GM23338 (cell line): ENCODE data around the gene PQBP1. TPM values are rescaled to one million over a fixed set of nuclear protein-coding genes. Genes with fewer than 3 reads are reported as not detected.

Experiments used
- ATAC-seq: fragments of 200-7000 bp; cut with Tn5 transposase; 3 replicates; pipeline ENCODE4 v1.9.1; 2020
- DNase-seq: peaks from one replicate; pipeline ENCODE4 v3.0.0-alpha.2; 2015; ENCODE audit warnings: low spot score
- H2AFZ ChIP-seq: fragments of 200-600 bp; sonication (generic); 2 replicates; pipeline ENCODE4 v1.8.0; 2016; ENCODE audit warnings: antibody characterized with exemption, mild to moderate bottlenecking, moderate library complexity
- H3F3A ChIP-seq: fragments of 200-600 bp; sonication (generic); replicated peaks from 2 replicates; pipeline ENCODE4 v1.8.0; 2017; ENCODE audit warnings: antibody characterized with exemption, mixed run types, low read depth
- H3K27ac ChIP-seq: fragments of 200-600 bp; sonication (generic); 2 replicates; pipeline ENCODE4 v1.6.1; 2016; ENCODE audit warnings: low read depth
- H3K27me3 ChIP-seq: fragments of 200-600 bp; sonication (generic); 2 replicates; pipeline ENCODE4 v1.8.0; 2016; ENCODE audit warnings: mild to moderate bottlenecking, mixed run types, moderate library complexity; ENCODE audit not compliant: insufficient read depth
- H3K36me3 ChIP-seq: fragments of 200-600 bp; sonication (generic); 2 replicates; pipeline ENCODE4 v1.8.0; 2016; ENCODE audit warnings: mild to moderate bottlenecking; ENCODE audit not compliant: insufficient read depth
- H3K4me1 ChIP-seq: fragments of 200-600 bp; sonication (generic); 2 replicates; pipeline ENCODE4 v1.8.0; 2016; ENCODE audit warnings: mild to moderate bottlenecking, moderate library complexity; ENCODE audit not compliant: insufficient read depth
- H3K4me2 ChIP-seq: fragments of 200-600 bp; sonication (generic); 2 replicates; pipeline ENCODE4 v1.7.1; 2017; ENCODE audit warnings: mixed run types
- H3K4me3 ChIP-seq: fragments of 200-600 bp; sonication (generic); 2 replicates; pipeline ENCODE4 v1.6.1; 2016; ENCODE audit warnings: mixed run types
- H3K79me2 ChIP-seq: fragments of 200-600 bp; sonication (generic); replicated peaks from 2 replicates; pipeline ENCODE4 v1.8.0; 2017; ENCODE audit warnings: mild to moderate bottlenecking; ENCODE audit not compliant: insufficient read depth
- H3K9me2 ChIP-seq: fragments of 200-600 bp; sonication (generic); 2 replicates; pipeline ENCODE4 v1.8.0; 2017; ENCODE audit not compliant: insufficient read depth
- H4K20me1 ChIP-seq: fragments of 200-600 bp; sonication (generic); replicated peaks from 2 replicates; pipeline ENCODE4 v1.8.0; 2017; ENCODE audit warnings: mild to moderate bottlenecking; ENCODE audit not compliant: insufficient read depth
- H3K27ac Mint-ChIP-seq: 2 replicates; pipeline ENCODE4 v1.8.0; 2020; ENCODE audit warnings: inconsistent platforms, mild to moderate bottlenecking, moderate library complexity, mixed read lengths
- H3K27me3 Mint-ChIP-seq: 3 replicates; pipeline ENCODE4 v1.8.0; 2022; ENCODE audit warnings: low read depth, mild to moderate bottlenecking, moderate library complexity, mixed read lengths, inconsistent platforms; ENCODE audit not compliant: insufficient read depth, poor library complexity
- H3K36me3 Mint-ChIP-seq: 3 replicates; pipeline ENCODE4 v1.8.0; 2021; ENCODE audit warnings: low read depth, mild to moderate bottlenecking, inconsistent platforms, moderate library complexity, mixed read lengths
- H3K4me1 Mint-ChIP-seq: 3 replicates; pipeline ENCODE4 v1.8.0; 2020; ENCODE audit warnings: mild to moderate bottlenecking, inconsistent platforms, mixed read lengths
- H3K4me3 Mint-ChIP-seq: 3 replicates; pipeline ENCODE4 v1.8.0; 2021; ENCODE audit warnings: moderate library complexity, mild to moderate bottlenecking, inconsistent platforms, mixed read lengths
- H3K9me3 Mint-ChIP-seq: 3 replicates; pipeline ENCODE4 v1.8.0; 2020; ENCODE audit warnings: moderate library complexity, mild to moderate bottlenecking, inconsistent platforms, mixed read lengths
- CREB1 ChIP-seq: fragments of 250-450 bp; sonication (Bioruptor Pico); IDR thresholded peaks from 2 replicates; pipeline ENCODE4 v1.5.0; 2020; ENCODE audit warnings: low read depth, mild to moderate bottlenecking, moderate library complexity
- CTCF ChIP-seq, 2 experiments: fragments of 200-600 bp in 1 of 2; sonication (generic) in 1 of 2; conservative IDR thresholded peaks; 2 replicates each; pipeline versions ENCODE4 v1.5.1 to v1.6.1; 2016 to 2017; ENCODE audit warnings: antibody characterized with exemption in 2 of 2, low read depth in 2 of 2, mild to moderate bottlenecking in 2 of 2, moderate library complexity in 1 of 2
- ETS1 ChIP-seq: IDR thresholded peaks from 2 replicates; pipeline ENCODE4 v1.6.1; 2016; ENCODE audit warnings: antibody characterized with exemption
- EZH2 ChIP-seq: fragments of 200-600 bp; sonication (generic); IDR thresholded peaks from one replicate; pipeline ENCODE4 v1.8.0; 2017; ENCODE audit warnings: antibody characterized with exemption, mild to moderate bottlenecking, low read depth; ENCODE audit not compliant: unreplicated experiment
- EZH2phosphoT487 ChIP-seq: fragments of 200-600 bp; sonication (generic); IDR thresholded peaks from one replicate; pipeline ENCODE4 v1.8.1; 2018; ENCODE audit warnings: antibody characterized with exemption; ENCODE audit not compliant: unreplicated experiment
- JUNB ChIP-seq: IDR thresholded peaks from one replicate; pipeline ENCODE4 v1.6.1; 2016; ENCODE audit warnings: antibody characterized with exemption; ENCODE audit not compliant: unreplicated experiment
- NANOG ChIP-seq: IDR thresholded peaks from 2 replicates; pipeline ENCODE4 v1.6.1; 2016; ENCODE audit warnings: antibody characterized with exemption, borderline replicate concordance
- POLR2AphosphoS5 ChIP-seq: IDR thresholded peaks from 2 replicates; pipeline ENCODE4 v1.6.1; 2016; ENCODE audit warnings: antibody characterized with exemption, low read depth
- REST ChIP-seq: IDR thresholded peaks from one replicate; pipeline ENCODE4 v1.6.1; 2018; ENCODE audit warnings: antibody characterized with exemption; ENCODE audit not compliant: unreplicated experiment
- STAT1 ChIP-seq: IDR thresholded peaks from one replicate; pipeline ENCODE4 v1.6.1; 2016; ENCODE audit warnings: antibody characterized with exemption; ENCODE audit not compliant: unreplicated experiment
- ZNF114 ChIP-seq: fragments of 250-450 bp; sonication (Bioruptor Pico); IDR thresholded peaks from 2 replicates; pipeline ENCODE4 v1.5.0; 2020; ENCODE audit warnings: mild to moderate bottlenecking, moderate library complexity
- ZNF331 ChIP-seq: fragments of 250-450 bp; sonication (Bioruptor Pico); IDR thresholded peaks from 2 replicates; pipeline ENCODE4 v1.5.0; 2020; ENCODE audit warnings: low read depth, mild to moderate bottlenecking, moderate library complexity
- ZNF462 ChIP-seq: fragments of 250-450 bp; sonication (Bioruptor Pico); IDR thresholded peaks from 2 replicates; pipeline ENCODE4 v1.5.0; 2020; ENCODE audit warnings: mild to moderate bottlenecking, moderate library complexity
- polyA plus RNA-seq: library from polyadenylated mRNA; unstranded; fragments of >200 nt; fragmentation: Nextera tagmentation; extraction: Ambion mirVana; gene quantifications from 2 replicates; pipeline ENCODE4 v1.2.1, GENCODE V29; 2016
- total RNA-seq: library from RNA; depleted of rRNA; stranded (reverse); fragments of >200 nt; shearing (Covaris generic); gene quantifications from 2 replicates; pipeline ENCODE4 v1.2.3, GENCODE V29; 2014

Gene PQBP1
- total and polyA plus RNA-seq, 2 experiments from 2014 or later, result 63.4 to 130 TPM

GRCh38 chrX:48920718-48921104 lies 23.0 kb downstream of the PQBP1 start:
- no peak for TF ChIP-seq CREB1 (CRISPR knock-in tag)
- TF ChIP-seq EZH2phosphoT487, result no peak
- no peak for TF ChIP-seq NANOG
- no peak for TF ChIP-seq ZNF114
- no peak for TF ChIP-seq STAT1
- TF ChIP-seq REST, result no peak
- TF ChIP-seq ZNF331 (CRISPR knock-in tag), result no peak
- no peak for TF ChIP-seq JUNB
- no peak for TF ChIP-seq POLR2AphosphoS5
- no peak for TF ChIP-seq ZNF462 (CRISPR knock-in tag)
- no peak for TF ChIP-seq ETS1
- TF ChIP-seq EZH2, result no peak
- no peak for TF ChIP-seq CTCF (conservative IDR thresholded peaks at IDR 0.05; ENCODE audit: low read depth in 2 of 2)
- peaks cover 46% of the 10 kb centered on the region for H3K79me2 ChIP-seq
- H3K4me1 ChIP-seq, result peaks cover 26% of the 10 kb centered on the region; the same call in 1 of the 2 replicates
- H3K27me3 ChIP-seq, result no peaks in the 10 kb centered on the region
- H3K4me3 ChIP-seq, result peak overlapping the region; percentile 63; the same call in 1 of the 2 replicates
- peaks cover 64% of the 10 kb centered on the region for H3K36me3 Mint-ChIP-seq
- peak overlapping the region; percentile 99 for H3K27ac ChIP-seq
- H3K4me2 ChIP-seq, result peak overlapping the region; percentile 72
- H4K20me1 ChIP-seq, result peaks cover 9% of the 10 kb centered on the region
- peaks cover 12% of the 10 kb centered on the region; the same call in 1 of the 2 replicates for H3K36me3 ChIP-seq
- H3K4me3 Mint-ChIP-seq, result peak overlapping the region; percentile 98
- ATAC-seq, result no peak
- peaks cover 35% of the 10 kb centered on the region for H3K4me1 Mint-ChIP-seq
- peaks cover 14% of the 10 kb centered on the region; the same call in 1 of the 2 replicates for H3F3A ChIP-seq
- H3K27ac Mint-ChIP-seq, result peak overlapping the region; percentile 99
- H2AFZ ChIP-seq, result no peak overlapping the region
- no peaks in the 10 kb centered on the region for H3K9me2 ChIP-seq
- H3K9me3 Mint-ChIP-seq, result peaks cover 7% of the 10 kb centered on the region
- no peak for DNase-seq
- H3K27me3 Mint-ChIP-seq, result peaks cover 27% of the 10 kb centered on the region
